ENCODE results near the gene NR2E1. TPM values are rescaled to one million over a fixed set of nuclear protein-coding genes. Genes with fewer than 3 reads are reported as not detected.

Gene NR2E1
- total RNA-seq, 2 donors from 2014 or later: not detected

- H3K9me3 ChIP-seq (ENCODE audit: control insufficient read depth, low read length): no peaks in the 10 kb centered on the region
- no peaks in the 10 kb centered on the region for H3K9me3 Mint-ChIP-seq
- DNase-seq: peak; percentile 88
- H3K4me1 ChIP-seq (ENCODE audit: control insufficient read depth, insufficient read depth, low read length): peaks cover 16% of the 10 kb centered on the region
- H3K9ac ChIP-seq (ENCODE audit: extremely low read depth, low read length, poor library complexity, severe bottlenecking): no peak overlapping the region
- no peak overlapping the region for H3K27ac ChIP-seq (ENCODE audit: low read depth, low read length)
- H3K27ac Mint-ChIP-seq: no peak overlapping the region
- peak overlapping the region; percentile 12 for H3K4me3 Mint-ChIP-seq
- H3K27me3 ChIP-seq (ENCODE audit: control insufficient read depth, insufficient read depth, low read length, poor library complexity, severe bottlenecking): peaks cover 100% of the 10 kb centered on the region
- 2% methylated on average over 46 to 63 of the region's 63 CpGs for WGBS, 2 experiments (ENCODE audit: insufficient coverage in 1 of 2, insufficient read length in 1 of 2)
- H3K36me3 Mint-ChIP-seq (ENCODE audit: low read depth): no peaks in the 10 kb centered on the region
- peak; percentile 70 for TF ChIP-seq CTCF (conservative IDR thresholded peaks at IDR 0.05)
- peak overlapping the region; percentile 73 for H3K4me3 ChIP-seq (ENCODE audit: low read length)
- H3K36me3 ChIP-seq (ENCODE audit: control insufficient read depth, insufficient read depth, low read length): no peaks in the 10 kb centered on the region
- peaks cover 99% of the 10 kb centered on the region for H3K27me3 Mint-ChIP-seq (ENCODE audit: insufficient read depth)
- peaks cover 32% of the 10 kb centered on the region for H3K4me1 Mint-ChIP-seq
These were observed 3.0 kb downstream of the NR2E1 start for GRCh38 chr6:108168501-108169463.

- Mint-ChIP-seq H3K27me3 (ENCODE audit: insufficient read depth) (peaks cover 99% of the 10 kb centered on the region), H3K27ac (no peak overlapping the region), H3K4me1 (peaks cover 28% of the 10 kb centered on the region), H3K4me3 (no peak overlapping the region), H3K36me3 (ENCODE audit: low read depth) (no peaks in the 10 kb centered on the region), H3K9me3 (no peaks in the 10 kb centered on the region)
- Histone ChIP-seq H3K27ac (ENCODE audit: low read depth, low read length) (no peak overlapping the region), H3K9me3 (ENCODE audit: control insufficient read depth, low read length) (no peaks in the 10 kb centered on the region), H3K9ac (ENCODE audit: extremely low read depth, low read length, poor library complexity, severe bottlenecking) (no peak overlapping the region), H3K4me1 (ENCODE audit: control insufficient read depth, insufficient read depth, low read length) (peaks cover 14% of the 10 kb centered on the region), H3K4me3 (ENCODE audit: low read length) (no peak overlapping the region), H3K36me3 (ENCODE audit: control insufficient read depth, insufficient read depth, low read length) (no peaks in the 10 kb centered on the region), H3K27me3 (ENCODE audit: control insufficient read depth, insufficient read depth, low read length, poor library complexity, severe bottlenecking) (peaks cover 100% of the 10 kb centered on the region)
- no peak for TF ChIP-seq CTCF (conservative IDR thresholded peaks at IDR 0.05)
- WGBS, 2 experiments (ENCODE audit: insufficient coverage in 1 of 2, insufficient read length in 1 of 2): 0 to 1% methylated on average over 3 to 55 of the region's 55 CpGs
- DNase-seq: peak; percentile 67
These were observed 3.9 kb downstream of the NR2E1 start for GRCh38 chr6:108169464-108170331.
